NCI-H526 (cell line): ENCODE results near the gene SNUPN.
"Not testable (repeated sequence)": the region's sequence is repeated elsewhere in the genome, so short reads cannot be mapped to it uniquely, and the experiment has no call there.

Source experiments
- DNase-seq, 2 experiments: peaks; one replicate each; lab custom pipeline; 2025; lab: John Stamatoyannopoulos, UW

The SNUPN gene

DNA sequence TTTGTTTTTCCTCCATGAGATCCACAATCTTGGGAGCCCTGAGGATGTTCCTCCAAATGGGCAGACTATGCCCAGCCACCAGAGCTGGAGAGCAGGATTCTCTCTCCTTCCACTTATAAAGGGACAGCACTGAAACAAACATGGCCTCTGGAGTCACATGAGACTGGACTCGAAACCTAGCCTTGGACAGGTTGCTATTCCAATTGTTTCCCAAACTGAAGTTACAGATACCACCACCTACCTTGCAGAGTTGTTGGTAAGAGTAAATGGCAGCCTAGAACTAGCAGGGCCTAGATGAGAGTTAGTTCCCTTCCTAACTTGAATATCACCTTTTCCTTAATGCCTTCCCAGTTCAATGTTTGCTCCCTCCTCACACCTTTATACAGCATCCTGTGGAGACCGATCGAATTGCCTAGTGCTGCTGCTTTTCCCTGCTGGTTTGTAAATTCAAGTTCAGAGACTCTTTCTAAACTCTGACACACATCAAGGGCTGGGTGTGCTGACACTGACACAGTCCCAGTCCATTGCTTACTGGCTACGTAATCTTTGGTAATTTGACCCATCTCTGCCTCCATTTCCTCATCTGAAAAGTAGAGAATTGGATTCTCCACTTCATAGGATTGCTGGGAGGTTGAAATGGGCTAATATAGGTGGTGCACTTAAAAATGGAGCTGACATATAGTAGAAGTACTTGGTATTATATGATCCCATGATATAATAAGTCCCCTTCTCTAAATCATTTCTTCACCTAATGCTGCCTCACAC, 11.9 kb upstream of the SNUPN start:
- DNase-seq = no peak

DNA sequence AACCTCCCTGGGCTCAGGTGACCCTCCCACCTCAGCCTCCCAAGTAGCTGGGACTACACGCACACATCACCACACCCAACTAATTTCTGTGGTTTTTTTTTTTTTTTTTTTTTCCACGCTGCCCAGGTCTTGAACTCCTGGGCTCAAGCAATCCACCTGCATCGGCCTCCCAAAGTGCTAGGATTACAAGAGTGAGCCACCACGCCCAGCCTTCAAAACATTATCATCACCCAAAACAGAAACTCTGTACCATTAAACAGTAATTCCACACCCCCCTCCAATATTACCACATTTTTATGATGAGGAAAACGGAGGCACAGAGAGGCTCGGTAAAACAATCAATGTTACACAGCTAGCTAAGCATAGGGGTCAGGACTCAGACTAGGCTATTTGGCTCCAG, 10.5 kb upstream of the SNUPN start:
- no peak for DNase-seq

DNA sequence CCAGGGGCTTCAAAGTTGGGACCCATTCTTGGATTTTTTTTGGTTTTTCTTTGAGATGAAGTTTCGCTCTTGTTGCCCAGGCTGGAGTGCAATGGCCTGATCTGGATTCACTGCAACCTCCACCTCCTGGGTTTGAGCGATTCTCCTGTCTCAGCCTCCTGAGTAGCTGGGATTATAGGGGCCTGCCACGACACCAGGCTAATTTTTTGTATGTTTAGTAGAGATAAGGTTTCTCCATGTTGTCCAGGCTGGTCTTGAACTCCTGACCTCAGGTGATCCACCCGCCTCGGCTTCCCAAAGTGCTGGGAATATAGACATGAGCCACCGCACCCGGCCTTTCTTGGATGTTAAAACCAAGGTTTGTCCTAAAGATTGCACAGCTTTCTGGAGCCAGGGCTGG, 8.4 kb upstream of the SNUPN start:
- not testable (repeated sequence) for DNase-seq

DNA sequence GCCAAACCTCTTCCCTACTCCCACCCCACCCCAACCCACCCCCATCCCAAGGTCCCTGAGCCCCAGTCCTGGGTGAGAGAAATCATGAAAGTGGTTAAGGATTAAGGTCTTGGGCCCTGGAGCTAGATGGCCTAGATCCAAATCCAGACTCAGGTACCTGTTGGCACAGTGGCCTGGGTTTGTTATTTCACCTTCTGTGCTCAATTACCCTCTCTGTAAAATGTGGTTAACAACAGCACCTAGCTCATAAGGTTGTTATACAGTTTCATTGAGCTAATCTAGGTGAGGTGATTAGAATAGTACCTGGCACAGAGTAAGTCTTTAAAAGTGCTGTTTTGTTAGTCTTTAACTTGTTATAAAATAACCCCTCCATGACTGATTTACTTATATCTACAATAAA, 6.4 kb upstream of the SNUPN start:
- DNase-seq = no peak

DNA sequence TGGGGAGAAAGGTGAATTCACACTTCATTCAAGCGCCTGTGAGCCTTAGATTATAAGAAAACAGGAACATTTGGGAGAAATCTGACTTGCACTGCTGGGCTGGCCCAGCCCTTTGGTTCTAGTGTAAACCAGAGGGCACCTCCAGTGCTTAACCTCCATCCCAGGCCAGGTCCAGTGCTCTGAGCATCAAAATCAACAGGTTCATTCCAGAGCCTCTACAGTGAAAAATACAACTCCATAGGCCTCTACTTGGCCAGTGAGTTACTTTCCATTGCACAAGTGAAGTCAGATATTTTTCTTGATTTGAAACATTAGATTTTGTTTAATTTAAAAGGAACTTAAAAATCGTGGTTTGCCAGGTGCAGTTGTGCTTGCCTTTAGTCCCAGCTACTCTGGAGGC, 3.0 kb downstream of the SNUPN start:
- DNase-seq = no peak

DNA sequence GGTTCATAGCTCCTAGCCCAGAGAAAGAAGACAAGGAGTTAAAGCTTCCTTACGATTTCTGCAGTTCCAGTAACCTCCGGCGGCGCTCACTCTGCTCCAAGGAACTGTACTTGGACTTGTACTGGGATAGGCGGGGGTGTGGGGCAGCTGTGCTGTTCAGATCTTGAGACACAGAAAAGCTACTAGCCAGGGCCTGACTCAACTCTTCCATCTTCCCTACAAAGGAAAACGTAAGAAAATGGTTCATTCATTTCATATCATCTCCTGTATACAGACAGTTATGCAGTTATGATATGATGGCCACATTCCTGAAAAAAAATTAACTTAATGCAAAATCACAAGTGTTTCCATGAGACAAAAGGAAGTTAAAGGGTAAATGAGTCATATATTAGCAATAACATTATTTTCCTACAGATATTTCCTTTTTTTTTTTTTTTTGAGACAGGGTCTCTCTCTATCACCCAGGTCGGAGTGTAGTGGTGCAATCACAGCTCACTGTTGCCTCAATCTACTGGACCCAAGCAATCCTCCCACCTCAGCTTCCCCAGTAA, 4.6 kb downstream of the SNUPN start:
- no peak for DNase-seq

DNA sequence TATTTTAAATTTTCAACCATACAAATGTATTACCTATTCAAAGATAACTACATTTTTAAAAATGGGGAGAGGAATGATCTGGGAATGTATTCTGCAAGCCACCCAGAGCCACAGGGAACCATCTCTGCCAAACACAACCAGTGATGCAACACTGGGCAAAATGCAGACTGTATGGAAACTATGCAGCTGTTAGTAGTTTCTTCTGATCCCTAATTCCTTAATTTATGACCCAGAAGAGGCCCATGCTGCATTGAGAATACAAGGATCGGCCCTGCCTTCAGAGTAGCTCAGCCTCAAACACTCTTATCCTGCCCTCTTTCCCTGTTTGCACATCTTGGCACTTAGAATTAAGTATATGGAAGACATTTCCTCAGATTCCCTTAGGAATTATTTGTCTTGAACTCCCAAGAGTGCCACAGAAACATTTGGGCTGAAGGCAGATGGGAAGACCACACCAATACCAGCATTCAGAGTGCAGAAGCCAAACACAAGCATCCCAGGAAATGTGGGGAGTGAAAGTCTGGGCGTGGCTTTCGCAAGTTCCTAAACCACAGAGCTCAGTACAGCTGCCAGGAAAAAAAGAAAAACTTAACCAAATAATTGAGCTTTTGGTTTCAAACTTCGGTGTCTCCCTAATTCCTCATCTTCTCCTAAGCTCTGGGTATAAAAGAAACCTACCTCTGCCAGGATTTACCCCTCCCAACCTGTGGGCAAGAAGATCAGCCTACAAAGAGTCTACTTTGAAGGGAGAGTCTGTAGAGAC, 5.3 kb downstream of the SNUPN start:
- DNase-seq = no peak

DNA sequence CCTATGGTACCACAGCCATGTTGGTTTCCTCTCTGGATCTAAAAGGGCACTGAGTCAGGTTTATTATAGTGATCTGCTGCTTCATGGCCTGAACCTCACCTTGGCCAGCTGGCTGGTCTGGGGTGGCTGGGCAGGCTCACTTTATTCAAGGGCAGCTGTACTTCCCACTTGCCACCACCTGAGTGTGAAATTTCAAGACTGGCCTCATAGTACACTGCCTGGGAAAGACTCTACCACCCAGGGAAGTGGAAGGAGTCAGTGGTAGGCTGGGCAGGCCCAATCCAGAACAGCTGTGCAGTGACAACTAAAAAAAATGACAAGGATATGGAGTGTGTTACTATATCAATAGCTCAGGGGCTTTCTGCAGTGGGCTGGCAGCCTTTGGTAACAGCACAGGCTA, 8.8 kb downstream of the SNUPN start:
- DNase-seq = no peak

DNA sequence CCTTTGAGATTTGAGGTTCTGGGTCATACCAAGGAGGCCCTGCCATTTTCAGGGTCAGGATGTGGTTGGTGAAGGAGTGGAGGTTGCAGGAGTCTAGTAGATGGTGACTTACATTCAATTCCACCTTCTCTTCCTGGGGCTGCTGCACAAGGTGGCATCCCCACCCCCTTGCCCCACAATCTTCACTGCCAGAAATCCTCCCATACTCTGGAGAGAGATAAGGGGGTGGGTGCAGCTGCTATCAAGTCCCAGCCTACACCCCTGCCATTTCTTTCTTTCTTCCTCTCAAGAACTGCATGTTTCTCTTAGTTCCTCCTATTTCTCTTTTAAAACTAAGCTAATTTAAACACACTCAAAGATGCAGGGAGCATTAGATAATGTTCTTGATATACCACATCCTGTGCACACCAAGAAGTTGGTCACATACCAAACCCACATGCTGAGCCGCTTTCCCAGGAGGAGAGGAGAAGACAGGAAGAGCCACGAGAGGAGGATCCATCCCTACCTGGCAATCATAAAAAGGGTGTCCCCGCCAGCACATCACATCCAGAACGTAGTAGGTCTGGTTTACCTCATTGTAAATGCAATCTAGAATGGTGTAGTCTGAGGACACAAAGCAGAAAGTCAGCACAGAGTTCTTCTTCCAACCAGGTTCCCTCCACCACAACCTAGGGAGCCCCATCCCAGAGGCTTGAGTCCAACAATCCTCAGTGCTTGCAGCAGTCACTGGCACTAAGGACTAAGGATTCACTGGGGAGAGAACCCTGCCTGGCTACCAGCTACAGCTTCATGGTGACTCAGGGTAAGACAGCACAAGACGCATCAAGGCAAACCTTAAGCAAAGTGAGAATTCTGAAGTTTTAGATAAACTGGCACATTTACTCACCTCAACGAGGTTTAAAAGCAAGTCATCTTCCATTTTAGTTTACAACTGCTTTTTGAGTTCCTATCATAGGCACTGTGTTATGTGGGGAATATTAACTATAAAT, 18.5 kb downstream of the SNUPN start:
- no peak for DNase-seq

DNA sequence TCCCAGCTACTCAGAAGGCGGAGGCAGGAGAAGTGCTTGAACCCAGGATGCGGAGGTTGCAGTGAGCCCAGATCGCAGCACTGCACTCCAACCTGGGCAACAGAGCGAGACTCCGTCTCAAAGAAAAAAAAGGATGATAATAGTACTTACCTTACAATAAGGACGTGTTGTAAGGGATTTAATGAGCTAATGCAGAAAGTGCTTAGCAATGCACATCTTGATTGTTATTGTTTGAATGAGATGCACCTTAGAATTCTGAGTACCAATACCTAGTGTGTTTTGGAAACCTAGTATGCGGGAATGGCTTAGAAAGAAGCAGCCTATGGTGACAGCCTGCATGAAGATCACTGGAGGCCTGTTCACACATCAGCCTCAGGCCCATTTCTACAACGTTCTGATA, 19.5 kb downstream of the SNUPN start:
- no peak for DNase-seq

DNA sequence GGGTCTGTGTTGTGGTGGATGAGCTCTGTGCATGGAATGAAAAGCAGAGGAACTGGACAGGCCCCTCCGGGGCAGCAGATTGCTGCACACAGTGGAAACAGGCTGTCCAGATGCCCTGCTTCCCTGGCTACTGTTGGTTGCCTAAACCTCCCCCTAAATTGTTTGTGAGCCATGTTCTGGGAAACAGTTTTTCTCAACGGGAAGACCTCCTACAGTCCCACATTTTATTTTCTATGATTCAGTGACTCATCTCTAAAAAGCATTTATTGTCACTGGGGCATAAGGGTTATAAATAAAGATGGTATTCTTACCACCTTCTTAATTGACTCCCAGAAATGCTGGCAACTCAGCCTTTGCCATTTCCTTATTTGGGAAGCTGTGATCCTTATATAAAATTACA, 26.1 kb downstream of the SNUPN start:
- no peak for DNase-seq

DNA sequence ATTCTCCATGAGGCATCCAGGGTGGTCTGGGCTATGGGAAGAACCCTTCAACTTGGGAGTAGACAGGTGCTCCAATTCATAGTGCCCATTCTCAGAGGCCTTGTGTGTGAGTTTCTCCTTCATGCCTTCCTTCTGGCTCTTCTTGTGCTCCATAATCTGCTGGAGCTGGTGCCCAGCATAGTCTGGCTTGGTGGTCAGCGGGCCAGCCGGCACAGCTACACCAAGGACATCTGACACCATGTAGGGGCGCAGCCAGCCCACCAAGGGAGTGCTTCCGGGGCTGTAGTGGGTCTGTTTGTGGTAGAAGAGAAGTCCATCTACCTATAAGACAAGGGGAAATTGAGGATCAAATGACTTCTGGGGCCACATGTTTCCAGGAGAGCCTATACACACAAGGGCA, 27.2 kb downstream of the SNUPN start:
- no peak for DNase-seq

DNA sequence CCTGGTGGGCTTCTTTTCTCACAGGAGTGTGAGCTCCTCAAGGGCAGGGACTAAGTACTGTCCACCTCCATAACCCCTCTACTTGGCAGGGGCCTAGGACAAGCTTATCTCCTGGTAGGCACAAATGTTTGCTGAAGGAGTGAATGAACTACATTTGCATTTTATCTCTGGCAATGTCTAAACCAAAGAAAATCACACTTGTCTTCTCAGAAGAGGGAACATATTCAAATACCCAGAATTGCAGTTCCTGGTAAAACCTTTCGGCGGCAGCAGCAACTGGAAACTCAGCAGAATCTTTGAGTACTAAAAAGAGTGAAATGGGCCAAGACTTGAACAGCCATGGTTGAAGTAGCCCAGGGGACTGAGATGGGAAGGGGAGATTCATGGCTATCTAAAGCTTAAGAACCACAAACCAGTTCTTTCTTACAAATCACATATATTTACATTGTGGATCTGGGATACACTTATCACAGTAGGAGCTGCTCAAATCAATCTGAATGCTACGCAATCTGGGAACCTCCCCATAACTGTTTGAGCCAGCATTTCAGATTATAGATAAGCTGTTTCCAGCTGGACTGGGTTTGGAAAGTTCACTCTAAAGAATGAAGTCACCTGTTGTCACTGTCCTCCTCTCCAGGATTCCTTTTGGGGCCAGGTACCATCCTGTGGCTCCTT, 27.7 kb downstream of the SNUPN start:
- DNase-seq = peak in 1 of 2 experiments; percentile 8

DNA sequence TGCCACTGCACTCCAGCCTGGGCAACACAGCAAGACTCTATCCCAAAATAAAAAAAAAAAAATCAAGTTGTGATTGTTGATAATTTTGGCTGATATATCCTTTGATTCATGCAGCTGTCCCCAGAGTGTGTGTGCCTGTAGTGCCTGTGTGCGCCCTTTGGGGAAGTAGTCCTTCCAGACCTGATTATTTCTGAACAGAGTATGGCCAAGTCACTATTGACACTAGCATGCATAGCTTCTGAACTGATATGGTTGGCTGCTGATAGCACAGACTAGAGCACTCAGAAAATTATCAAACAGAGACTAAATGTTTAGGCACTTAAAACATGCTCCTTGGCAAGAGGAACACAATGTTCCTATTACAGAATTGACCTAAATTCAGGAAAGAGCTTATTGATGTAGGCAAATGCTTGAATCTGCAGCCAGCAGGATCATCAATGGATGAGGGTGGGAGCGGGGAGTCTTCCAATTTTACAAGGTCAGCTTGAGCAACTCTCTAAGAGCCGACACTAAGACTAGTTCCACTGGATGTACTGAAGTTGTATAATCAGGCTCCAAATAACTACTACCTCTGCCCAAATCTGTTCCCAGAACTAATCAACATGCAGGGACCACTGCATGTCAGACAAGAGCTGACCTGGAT, 28.7 kb downstream of the SNUPN start:
- no peak for DNase-seq

DNA sequence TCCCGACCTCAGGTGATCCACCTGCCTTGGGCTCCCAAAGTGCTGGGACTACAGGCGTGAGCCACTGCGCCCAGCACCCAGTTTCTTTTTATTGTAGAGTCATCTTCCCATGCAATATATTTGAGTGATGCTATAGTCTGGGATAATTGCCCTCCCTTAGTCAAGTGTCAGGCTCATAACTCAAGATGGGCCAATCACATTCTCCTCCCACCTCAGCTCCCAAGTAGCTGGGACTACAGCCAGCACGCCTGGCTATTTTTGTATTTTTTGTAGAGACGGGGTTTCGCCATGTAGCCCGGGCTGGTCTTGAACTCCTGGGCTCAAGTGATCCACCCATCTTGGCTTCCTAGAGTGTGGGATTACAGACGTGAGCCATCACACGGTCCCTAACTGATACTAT, 31.2 kb downstream of the SNUPN start:
- DNase-seq = no peak

DNA sequence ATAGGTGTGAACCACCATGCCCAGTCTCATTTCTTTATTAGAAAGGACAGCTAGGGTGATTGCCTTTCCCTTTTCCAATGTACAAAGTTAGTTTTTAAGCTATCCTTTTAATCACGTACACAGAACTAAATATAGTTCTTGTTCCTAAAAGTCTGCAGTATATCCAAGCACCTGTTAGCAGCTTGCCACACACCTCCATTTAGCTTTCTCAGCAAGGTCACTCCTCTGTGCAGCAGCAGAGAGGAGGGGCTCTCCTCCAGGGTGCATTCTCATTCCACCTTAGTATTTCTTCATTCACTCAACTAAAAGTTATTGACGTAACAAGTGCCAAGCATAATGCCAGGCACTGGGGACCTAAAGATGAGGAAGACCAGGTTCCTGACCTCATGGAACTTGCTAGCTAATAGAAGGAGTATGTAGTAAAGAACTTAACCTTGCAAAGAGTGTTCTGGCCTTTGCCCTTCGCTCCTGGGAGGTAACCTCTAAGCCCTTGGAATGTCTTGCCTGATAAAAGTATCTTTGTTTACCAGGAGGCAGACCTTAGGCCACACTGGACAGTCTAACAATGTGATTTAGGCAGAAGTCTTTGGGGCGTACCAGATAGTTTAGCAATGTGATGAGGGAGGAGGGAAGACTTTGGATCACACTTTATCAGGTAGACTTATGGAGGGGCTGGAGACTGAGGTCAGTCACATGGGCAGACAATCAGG, 33.7 kb downstream of the SNUPN start:
- no peak for DNase-seq

DNA sequence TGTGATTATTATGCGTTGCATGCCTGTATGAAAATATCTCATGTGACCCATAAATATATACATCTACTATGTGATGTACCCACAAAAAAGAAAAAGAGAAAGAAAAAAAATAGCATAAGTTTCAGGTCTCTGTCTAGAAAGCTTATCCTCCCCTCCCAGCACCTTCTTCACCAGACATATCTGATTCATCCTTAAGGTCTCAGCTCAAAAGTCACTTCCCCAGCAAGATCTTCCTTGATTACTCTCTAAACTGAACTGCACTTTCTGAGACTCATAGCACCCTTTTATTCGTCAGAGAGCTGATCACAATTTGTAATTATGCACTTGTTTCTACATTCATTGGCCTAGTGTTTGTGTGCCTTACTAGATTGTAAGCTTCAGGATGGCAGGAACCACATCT, 35.3 kb downstream of the SNUPN start:
- DNase-seq = no peak

DNA sequence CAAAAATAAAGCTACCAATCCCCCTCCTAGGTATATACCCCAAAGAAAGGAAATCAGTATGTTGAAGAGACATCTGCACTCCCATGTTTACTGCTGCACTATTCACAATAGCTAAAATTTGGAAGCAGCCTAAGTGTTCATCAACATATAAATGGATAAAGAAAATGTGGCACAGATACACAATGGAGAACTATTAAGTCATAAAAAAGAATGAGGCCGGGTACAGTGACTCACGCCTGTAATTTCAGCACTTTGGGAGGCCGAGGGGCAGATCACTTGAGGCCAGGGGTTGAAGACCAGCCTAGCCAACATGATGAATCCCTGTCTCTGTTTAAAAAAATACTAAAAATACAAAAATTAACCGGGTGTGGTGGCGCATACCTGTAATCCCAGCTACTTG, 36.5 kb downstream of the SNUPN start:
- DNase-seq = no peak

DNA sequence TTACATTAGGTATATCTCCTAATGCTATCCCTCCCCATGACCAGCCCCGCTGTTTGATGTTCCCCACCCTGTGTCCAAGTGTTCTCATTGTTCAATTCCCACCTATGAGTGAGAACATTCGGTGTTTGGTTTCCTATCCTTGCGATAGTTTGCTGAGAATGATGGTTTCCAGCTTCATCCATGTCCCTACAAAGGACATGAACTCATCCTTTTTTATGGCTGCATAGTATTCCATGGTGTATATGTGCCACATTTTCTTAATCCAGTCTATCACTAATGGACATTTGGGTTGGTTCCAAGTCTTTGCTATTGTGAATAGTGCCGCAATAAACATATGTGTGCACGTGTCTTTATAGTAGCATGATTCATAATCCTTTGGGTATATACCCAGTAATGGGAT, 39.1 kb downstream of the SNUPN start:
- DNase-seq = not testable (repeated sequence)

DNA sequence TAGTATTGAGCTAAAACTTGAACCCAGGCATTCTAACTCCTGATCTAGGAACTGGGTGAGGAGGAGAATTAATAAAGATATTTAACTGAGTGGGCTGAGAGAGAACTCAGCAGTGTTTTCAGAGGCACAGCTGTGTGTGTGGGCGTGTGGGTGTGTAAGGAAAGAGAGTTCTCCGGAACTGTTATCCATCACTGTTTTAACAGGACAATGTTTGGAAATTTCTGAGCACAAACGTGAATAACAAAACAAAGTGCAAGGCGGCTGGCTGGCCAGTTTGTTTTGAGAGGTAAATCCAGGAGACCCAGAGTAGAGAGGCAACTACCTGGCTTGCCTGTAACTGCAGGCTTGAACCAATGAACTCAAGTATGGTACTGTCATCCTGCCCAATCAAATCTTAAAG, 41.4 kb downstream of the SNUPN start:
- DNase-seq = no peak
